ENCODE results near the gene IDI1.
"Not testable (repeated sequence)": the region's sequence is repeated elsewhere in the genome, so short reads cannot be mapped to it uniquely, and the experiment has no call there.

The IDI1 gene

DNA sequence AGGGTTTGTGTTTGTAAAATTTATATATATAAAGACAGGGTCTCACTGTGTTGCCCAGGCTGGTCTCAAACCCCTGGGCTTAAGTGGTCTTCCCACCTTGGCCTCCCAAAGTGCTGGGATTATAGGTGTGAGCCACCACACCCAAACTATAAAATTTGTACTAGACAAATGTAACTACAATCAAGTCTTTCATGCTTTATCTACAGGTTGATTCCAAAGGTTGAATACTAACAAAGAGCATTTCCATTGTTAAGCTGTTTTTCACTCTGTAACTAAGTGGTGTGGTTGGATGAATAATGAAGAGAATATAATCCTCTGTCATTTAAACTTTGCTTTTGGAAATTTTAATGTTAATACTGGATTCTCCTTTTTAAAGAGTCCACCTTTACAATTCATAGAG lies 29.7 kb upstream of the IDI1 start:
- DNase-seq (ENCODE audit: low read depth) = no peak
- TF ChIP-seq, protein P1, sequence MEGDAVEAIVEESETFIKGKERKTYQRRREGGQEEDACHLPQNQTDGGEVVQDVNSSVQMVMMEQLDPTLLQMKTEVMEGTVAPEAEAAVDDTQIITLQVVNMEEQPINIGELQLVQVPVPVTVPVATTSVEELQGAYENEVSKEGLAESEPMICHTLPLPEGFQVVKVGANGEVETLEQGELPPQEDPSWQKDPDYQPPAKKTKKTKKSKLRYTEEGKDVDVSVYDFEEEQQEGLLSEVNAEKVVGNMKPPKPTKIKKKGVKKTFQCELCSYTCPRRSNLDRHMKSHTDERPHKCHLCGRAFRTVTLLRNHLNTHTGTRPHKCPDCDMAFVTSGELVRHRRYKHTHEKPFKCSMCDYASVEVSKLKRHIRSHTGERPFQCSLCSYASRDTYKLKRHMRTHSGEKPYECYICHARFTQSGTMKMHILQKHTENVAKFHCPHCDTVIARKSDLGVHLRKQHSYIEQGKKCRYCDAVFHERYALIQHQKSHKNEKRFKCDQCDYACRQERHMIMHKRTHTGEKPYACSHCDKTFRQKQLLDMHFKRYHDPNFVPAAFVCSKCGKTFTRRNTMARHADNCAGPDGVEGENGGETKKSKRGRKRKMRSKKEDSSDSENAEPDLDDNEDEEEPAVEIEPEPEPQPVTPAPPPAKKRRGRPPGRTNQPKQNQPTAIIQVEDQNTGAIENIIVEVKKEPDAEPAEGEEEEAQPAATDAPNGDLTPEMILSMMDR (IDR thresholded peaks at IDR 0.05; ENCODE audit: low read length, missing control alignments) = no peak

DNA sequence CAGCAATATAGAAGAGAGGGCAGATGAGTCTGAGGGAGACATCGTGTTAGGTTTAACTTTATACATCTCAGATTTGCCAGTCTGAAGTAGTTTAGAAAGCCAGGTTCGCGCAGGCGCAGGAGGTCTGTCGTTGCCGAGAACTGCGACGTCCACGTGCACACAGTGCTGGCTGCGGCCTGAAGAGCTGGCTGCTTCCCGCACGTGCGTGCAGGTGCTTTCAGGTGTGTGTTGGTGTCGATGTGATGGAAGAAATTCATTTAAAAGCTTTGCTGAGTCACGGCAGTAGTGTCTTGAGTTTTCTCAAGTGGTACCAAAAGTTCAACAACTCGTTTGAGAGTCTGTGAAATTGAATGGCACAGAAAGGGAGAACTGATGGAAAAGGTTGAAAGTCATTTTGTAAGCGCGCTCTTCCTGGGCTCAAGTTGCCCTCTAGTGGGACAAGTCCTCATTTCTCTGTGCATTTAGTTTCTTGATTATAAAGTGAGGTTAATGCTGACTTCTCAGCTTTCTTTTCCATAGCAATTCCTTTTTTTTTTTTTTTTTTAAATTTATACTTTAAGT lies 25.9 kb upstream of the IDI1 start:
- TF ChIP-seq, protein P1 (IDR thresholded peaks at IDR 0.05; ENCODE audit: low read length, missing control alignments) = peak; percentile 35
- peak; percentile 41 for DNase-seq (ENCODE audit: low read depth)
- no peak overlapping the region for H3K4me3 ChIP-seq (replicated peaks; ENCODE audit: low read depth, low read length)

More for the DNA sequence above, 29.7 kb upstream of the IDI1 start:
- H3K4me3 ChIP-seq (replicated peaks; ENCODE audit: low read depth, low read length) = no peak overlapping the region

DNA sequence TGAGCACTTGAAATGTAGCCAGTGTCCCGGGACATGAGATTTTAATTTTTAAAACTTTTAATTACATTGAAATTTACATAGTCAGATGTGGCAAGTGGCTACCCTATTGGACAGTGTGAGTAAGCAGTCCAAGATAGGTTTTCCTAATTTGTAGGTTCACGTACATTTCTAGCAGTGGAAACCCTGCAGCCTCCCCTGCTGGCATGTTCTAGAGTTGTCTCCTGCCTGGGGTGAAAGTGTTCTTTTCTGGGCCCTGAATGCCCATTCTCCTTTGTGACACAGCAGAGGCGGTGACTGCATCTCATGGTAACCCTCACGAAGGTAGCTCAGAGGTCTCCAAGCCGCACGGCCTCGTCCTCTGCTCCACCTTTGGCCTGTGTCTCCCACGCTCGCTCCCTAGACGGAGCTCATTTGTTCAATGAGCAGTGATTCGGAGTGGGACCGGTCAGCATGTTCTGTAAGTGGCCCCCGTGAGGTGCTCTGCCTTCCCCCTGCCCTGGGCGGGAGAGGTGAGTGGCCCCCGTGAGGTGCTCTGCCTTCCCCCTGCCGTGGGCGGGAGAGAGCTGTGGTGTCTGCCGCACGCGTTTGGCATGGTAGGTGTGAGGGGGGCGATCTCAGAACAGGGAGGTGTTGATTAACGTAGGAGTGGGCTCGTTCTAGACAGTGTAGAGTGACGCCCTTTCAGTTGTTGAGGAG lies 25.3 kb upstream of the IDI1 start:
- TF ChIP-seq, protein P1 (IDR thresholded peaks at IDR 0.05; ENCODE audit: low read length, missing control alignments) = peak; percentile 18
- no peak overlapping the region for H3K4me3 ChIP-seq (replicated peaks; ENCODE audit: low read depth, low read length)
- no peak for DNase-seq (ENCODE audit: low read depth)

DNA sequence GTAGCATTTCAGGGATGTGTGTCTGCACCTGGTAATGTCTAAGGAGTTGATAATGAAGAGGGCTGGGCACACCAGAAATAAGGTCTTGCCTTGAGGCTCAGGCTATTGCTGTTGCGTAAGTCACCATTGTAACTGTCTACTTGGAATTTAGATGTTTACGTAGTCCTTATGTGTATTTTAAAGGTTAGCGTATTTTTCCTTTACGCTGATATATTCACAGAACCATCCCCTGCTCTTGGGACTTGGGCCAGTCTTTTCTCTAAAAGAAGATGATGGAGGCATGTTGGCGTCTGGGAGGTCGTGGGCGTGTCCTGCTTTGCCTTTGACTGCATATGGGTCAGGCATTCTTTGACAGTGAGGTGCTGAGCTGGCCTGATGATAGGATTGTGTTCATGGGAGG lies 22.0 kb upstream of the IDI1 start:
- H3K4me3 ChIP-seq (replicated peaks; ENCODE audit: low read depth, low read length) = no peak overlapping the region
- DNase-seq (ENCODE audit: low read depth) = peak; percentile 47
- TF ChIP-seq, protein P1 (IDR thresholded peaks at IDR 0.05; ENCODE audit: low read length, missing control alignments) = no peak

DNA sequence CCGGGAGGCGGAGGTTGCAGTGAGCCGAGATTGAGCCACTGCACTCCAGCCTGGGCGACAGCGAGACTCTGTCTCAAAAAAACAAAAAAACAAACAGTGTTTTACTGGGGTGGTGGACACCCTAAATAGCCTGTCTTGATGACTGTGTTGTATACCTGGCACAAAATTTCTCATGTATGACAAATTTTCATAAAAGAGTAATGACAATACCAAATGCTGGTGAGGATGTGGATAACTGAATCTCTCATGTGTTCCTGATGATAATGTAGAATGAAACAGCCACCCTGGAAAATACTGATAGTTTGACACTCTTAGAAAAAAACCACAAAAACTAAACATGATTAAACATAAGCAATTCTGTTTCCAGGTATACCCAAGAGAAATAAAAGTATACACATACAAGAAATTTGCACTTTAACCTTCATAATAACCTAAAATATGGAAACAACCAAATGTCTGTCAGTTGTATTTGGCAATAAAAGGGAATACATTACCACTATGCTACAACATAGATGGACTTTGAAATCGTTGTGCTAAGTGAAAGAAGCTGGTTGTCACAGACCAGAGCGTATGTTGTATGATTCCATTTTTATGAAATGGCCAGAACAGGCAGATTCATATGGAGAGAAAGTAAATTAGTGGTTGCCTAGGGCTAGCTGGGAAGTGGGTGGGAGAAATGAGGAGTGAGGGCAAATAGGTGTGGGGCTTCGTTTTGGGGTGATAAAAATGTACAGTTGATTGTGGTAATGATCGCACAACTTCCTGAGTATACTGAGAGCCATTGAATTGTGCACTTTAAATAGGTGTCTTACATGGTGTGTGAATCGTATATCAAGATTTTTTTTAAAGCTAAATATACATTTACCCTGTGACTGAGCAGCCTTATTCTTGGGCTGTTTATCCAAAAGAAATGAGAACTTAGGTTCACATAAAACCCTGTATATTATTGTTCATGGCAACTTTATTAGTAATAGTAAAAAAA lies 19.8 kb upstream of the IDI1 start:
- DNase-seq (ENCODE audit: low read depth) = no peak
- no peak overlapping the region for H3K4me3 ChIP-seq (replicated peaks; ENCODE audit: low read depth, low read length)
- TF ChIP-seq, protein P1 (IDR thresholded peaks at IDR 0.05; ENCODE audit: low read length, missing control alignments) = no peak

DNA sequence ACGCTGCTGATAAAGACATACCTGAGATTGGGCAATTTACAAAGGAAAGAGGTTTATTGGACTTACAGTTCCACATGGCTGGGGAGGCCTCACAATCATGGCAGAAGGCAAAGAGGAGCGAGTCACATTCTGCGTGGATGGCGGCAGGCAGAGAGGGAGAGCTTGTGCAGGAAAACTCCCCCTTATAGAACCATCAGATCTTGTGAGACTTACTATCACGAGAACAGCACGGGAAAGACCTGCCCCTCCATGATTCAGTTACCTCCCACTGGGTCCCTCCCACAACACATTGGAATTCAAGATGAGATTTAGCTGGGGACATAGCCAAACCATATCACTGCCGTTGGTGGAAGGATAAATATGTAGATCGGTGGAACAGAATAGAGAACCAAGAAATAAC lies 17.8 kb upstream of the IDI1 start:
- H3K4me3 ChIP-seq (replicated peaks; ENCODE audit: low read depth, low read length); DNase-seq (ENCODE audit: low read depth): not testable (repeated sequence)

DNA sequence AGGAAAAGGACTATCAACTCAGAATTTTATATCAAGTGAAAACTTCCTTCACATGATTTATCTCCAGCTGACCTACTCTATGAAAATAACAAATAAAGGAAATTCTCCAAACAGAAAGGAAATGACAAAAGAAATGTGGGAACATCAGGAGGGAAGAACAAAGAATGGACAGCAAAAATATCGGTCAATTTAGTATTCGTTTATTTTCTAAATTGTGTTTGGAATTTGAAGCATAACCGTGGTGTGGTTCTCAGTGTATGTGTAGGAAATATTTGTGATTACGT lies 16.0 kb upstream of the IDI1 start:
- no peak overlapping the region for H3K4me3 ChIP-seq (replicated peaks; ENCODE audit: low read depth, low read length)
- DNase-seq (ENCODE audit: low read depth) = no peak
- TF ChIP-seq, protein P1 (IDR thresholded peaks at IDR 0.05; ENCODE audit: low read length, missing control alignments) = no peak

All from fibroblast of pulmonary artery (primary cell).